SK-N-SH treated with all-trans-retinoic acid at 6 μM for 48 hours (cell line): ENCODE data around the gene ABCC11.

ENCODE experiments used
- ATAC-seq: fragments of 200-7000 bp; cut with Tn5 transposase; 3 replicates; pipeline ENCODE4 v1.9.1; 2020; ENCODE audit warnings: mild to moderate bottlenecking, moderate library complexity
- ARNTL ChIP-seq: fragments of 450-650 bp; formaldehyde crosslinking; IDR thresholded peaks from 2 replicates; pipeline ENCODE4 v1.5.0; 2020; ENCODE audit warnings: low read depth, mild to moderate bottlenecking, moderate library complexity, borderline replicate concordance
- BACH2 ChIP-seq: fragments of 250-450 bp; sonication (Bioruptor Pico); IDR thresholded peaks from 2 replicates; pipeline ENCODE4 v1.9.0; 2021; ENCODE audit warnings: mild to moderate bottlenecking, borderline replicate concordance
- CSDC2 ChIP-seq: fragments of 250-450 bp; sonication (Bioruptor Pico); IDR thresholded peaks from 2 replicates; pipeline ENCODE4 v1.5.0; 2020; ENCODE audit warnings: mild to moderate bottlenecking, moderate library complexity
- ESRRG ChIP-seq: fragments of 250-450 bp; sonication (Bioruptor Pico); IDR thresholded peaks from 2 replicates; pipeline ENCODE4 v1.6.1; 2021; ENCODE audit warnings: mild to moderate bottlenecking
- GLIS3 ChIP-seq: fragments of 250-450 bp; sonication (Bioruptor Pico); IDR thresholded peaks from 2 replicates; pipeline ENCODE4 v1.5.0; 2020; ENCODE audit warnings: mild to moderate bottlenecking, moderate library complexity
- ISL1 ChIP-seq: fragments of 250-450 bp; sonication (Bioruptor Pico); IDR thresholded peaks from 2 replicates; pipeline ENCODE4 v2.1.2; 2022; ENCODE audit warnings: mild to moderate bottlenecking, moderate library complexity
- PPARA ChIP-seq: fragments of 250-450 bp; sonication (Bioruptor Pico); IDR thresholded peaks from 2 replicates; pipeline ENCODE4 v1.5.0; 2020; ENCODE audit warnings: mild to moderate bottlenecking, borderline replicate concordance
- RARB ChIP-seq: fragments of 250-450 bp; sonication (Bioruptor Pico); IDR thresholded peaks from 2 replicates; pipeline ENCODE4 v1.8.0; 2021; ENCODE audit warnings: mild to moderate bottlenecking, moderate library complexity
- SNAI2 ChIP-seq: fragments of 250-450 bp; sonication (Bioruptor Pico); IDR thresholded peaks from 2 replicates; pipeline ENCODE4 v1.5.0; 2020; ENCODE audit warnings: mild to moderate bottlenecking, moderate library complexity
- TCF4 ChIP-seq: fragments of 250-450 bp; sonication (Bioruptor Pico); IDR thresholded peaks from 2 replicates; pipeline ENCODE4 v1.8.0; 2021; ENCODE audit warnings: mild to moderate bottlenecking, moderate library complexity, borderline replicate concordance
- TOX ChIP-seq: fragments of 250-450 bp; sonication (Bioruptor Pico); IDR thresholded peaks from 2 replicates; pipeline ENCODE4 v1.8.0; 2021; ENCODE audit warnings: mild to moderate bottlenecking, moderate library complexity, borderline replicate concordance
- ZC3H10 ChIP-seq: fragments of 250-450 bp; sonication (Bioruptor Pico); IDR thresholded peaks from 2 replicates; pipeline ENCODE4 v1.5.1; 2021; ENCODE audit warnings: mild to moderate bottlenecking, moderate library complexity
- ZFP3 ChIP-seq: fragments of 250-450 bp; sonication (Bioruptor Pico); IDR thresholded peaks from 2 replicates; pipeline ENCODE4 v1.5.0; 2020; ENCODE audit warnings: mild to moderate bottlenecking, moderate library complexity
- ZFP30 ChIP-seq: fragments of 450-650 bp; formaldehyde crosslinking; IDR thresholded peaks from 2 replicates; pipeline ENCODE4 v1.5.0; 2022; ENCODE audit warnings: mild to moderate bottlenecking, moderate library complexity
- ZNF565 ChIP-seq: fragments of 450-650 bp; formaldehyde crosslinking; conservative IDR thresholded peaks from 2 replicates; pipeline ENCODE4 v1.5.0; 2020; ENCODE audit warnings: low read depth, mild to moderate bottlenecking, moderate library complexity
- ZNF70 ChIP-seq: fragments of 450-650 bp; formaldehyde crosslinking; IDR thresholded peaks from 2 replicates; pipeline ENCODE4 v1.5.0; 2020; ENCODE audit warnings: mild to moderate bottlenecking, moderate library complexity
- TF ChIP-seq, protein P1 (sequence below): fragments of 250-450 bp; sonication (Bioruptor Pico); IDR thresholded peaks from 2 replicates; pipeline ENCODE4 v1.5.1; 2021; ENCODE audit warnings: mild to moderate bottlenecking, moderate library complexity
- TF ChIP-seq, protein P2 (sequence below): fragments of 250-450 bp; sonication (Bioruptor Pico); IDR thresholded peaks from 2 replicates; pipeline ENCODE4 v1.5.0; 2020; ENCODE audit warnings: mild to moderate bottlenecking, moderate library complexity
- TF ChIP-seq, protein P3 (sequence below): fragments of 250-450 bp; sonication (Bioruptor Pico); IDR thresholded peaks from 2 replicates; pipeline ENCODE4 v1.5.1; 2020; ENCODE audit warnings: low read depth, mild to moderate bottlenecking, moderate library complexity

ABCC11 gene

DNA sequence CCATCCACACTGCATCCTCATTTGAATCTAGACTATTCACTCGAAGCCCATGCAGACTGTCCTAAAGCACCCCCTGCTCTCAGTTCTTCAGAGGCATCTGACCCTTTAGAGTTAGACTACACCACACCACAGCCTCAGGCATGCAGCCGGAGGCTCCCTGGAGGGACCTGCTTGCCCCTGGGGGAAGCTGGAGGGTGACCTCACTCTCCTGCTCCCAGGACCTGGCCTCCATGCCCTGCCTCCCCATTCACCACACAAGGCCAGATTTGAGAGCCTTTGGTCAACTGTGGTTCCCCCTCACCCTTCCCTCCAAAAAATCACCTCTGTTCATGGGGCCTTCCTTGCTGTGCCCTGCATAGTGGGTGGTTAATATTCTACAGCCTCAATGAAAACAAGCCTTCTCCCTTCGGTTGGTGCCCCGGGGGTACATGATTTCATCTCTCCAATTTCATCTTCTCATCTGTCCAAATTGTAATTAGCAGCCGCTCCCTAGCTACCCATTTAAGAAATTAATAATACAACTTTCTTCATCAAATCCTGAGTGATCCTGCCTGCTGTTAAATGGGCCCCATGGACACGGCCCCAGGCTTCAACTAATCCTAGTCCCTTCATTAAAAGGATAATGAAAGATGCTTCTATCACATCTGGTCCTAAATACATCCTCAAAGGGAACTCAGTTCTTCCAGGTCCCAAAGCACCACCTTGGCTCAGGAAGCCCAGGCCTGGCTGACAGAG is 116.0 kb downstream of the ABCC11 start (continued):
- TF ChIP-seq, protein P1, sequence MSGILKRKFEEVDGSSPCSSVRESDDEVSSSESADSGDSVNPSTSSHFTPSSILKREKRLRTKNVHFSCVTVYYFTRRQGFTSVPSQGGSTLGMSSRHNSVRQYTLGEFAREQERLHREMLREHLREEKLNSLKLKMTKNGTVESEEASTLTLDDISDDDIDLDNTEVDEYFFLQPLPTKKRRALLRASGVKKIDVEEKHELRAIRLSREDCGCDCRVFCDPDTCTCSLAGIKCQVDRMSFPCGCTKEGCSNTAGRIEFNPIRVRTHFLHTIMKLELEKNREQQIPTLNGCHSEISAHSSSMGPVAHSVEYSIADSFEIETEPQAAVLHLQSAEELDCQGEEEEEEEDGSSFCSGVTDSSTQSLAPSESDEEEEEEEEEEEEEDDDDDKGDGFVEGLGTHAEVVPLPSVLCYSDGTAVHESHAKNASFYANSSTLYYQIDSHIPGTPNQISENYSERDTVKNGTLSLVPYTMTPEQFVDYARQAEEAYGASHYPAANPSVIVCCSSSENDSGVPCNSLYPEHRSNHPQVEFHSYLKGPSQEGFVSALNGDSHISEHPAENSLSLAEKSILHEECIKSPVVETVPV (CRISPR knock-in tag) = no peak
- TF ChIP-seq ZC3H10 (no peak), RARB (CRISPR knock-in tag) (no peak)

DNA sequence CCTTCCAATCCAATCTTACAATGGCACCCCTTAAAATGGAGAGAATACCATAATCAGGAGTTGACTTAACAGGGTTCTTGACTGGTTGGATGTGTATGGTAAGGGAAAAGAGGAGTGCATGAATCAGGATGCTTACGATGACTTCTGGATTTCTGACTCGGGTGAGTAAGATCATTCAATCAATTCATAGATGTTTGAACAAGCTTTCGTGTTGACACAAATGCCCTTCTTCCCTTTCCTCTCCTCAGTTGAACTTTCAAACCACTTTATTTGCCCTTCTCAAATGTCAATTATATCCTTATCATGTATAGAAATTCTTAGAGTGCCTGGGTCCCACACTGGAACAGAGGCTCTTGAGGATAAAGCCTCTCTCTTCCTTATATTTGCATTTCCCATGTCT is 117.4 kb downstream of the ABCC11 start:
- TF ChIP-seq RARB (CRISPR knock-in tag) = no peak
- no peak for TF ChIP-seq GLIS3 (CRISPR knock-in tag)
- TF ChIP-seq, all 23 proteins: peak for 0
- no peak for ATAC-seq

DNA sequence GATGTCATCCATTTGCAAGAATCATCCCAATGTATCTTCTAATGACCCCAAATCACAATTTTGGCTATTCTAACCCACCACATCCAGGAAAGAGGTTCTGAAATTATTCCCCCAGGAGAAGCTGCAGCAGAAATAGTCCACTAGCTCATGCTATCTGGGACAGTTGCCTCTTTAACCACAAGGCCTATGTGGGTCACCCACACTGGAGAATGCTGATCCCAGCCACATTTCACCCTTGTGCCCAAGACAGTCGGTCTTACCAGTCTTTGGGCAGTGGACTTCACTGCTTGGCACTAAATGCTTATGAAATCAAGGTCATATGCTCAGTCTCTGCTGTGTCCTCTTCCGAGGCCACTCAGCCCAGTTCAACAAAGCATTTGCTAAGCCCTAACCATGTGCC is 118.6 kb downstream of the ABCC11 start:
- no peak for ATAC-seq
- TF ChIP-seq GLIS3 (CRISPR knock-in tag) (no peak), ZFP30 (CRISPR knock-in tag) (no peak), ZNF70 (no peak), ZNF565 (CRISPR knock-in tag) (no peak), CSDC2 (CRISPR knock-in tag) (no peak), RARB (CRISPR knock-in tag) (no peak), TOX (CRISPR knock-in tag) (no peak), BACH2 (CRISPR knock-in tag) (no peak), ZFP3 (CRISPR knock-in tag) (no peak), SNAI2 (no peak), ESRRG (no peak), ISL1 (CRISPR knock-in tag) (no peak)
- TF ChIP-seq, protein P1 (CRISPR knock-in tag) = no peak
- TF ChIP-seq, protein P2, sequence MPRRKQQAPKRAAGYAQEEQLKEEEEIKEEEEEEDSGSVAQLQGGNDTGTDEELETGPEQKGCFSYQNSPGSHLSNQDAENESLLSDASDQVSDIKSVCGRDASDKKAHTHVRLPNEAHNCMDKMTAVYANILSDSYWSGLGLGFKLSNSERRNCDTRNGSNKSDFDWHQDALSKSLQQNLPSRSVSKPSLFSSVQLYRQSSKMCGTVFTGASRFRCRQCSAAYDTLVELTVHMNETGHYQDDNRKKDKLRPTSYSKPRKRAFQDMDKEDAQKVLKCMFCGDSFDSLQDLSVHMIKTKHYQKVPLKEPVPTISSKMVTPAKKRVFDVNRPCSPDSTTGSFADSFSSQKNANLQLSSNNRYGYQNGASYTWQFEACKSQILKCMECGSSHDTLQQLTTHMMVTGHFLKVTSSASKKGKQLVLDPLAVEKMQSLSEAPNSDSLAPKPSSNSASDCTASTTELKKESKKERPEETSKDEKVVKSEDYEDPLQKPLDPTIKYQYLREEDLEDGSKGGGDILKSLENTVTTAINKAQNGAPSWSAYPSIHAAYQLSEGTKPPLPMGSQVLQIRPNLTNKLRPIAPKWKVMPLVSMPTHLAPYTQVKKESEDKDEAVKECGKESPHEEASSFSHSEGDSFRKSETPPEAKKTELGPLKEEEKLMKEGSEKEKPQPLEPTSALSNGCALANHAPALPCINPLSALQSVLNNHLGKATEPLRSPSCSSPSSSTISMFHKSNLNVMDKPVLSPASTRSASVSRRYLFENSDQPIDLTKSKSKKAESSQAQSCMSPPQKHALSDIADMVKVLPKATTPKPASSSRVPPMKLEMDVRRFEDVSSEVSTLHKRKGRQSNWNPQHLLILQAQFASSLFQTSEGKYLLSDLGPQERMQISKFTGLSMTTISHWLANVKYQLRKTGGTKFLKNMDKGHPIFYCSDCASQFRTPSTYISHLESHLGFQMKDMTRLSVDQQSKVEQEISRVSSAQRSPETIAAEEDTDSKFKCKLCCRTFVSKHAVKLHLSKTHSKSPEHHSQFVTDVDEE (CRISPR knock-in tag) = no peak
- TF ChIP-seq, all 23 proteins: peak for 0

DNA sequence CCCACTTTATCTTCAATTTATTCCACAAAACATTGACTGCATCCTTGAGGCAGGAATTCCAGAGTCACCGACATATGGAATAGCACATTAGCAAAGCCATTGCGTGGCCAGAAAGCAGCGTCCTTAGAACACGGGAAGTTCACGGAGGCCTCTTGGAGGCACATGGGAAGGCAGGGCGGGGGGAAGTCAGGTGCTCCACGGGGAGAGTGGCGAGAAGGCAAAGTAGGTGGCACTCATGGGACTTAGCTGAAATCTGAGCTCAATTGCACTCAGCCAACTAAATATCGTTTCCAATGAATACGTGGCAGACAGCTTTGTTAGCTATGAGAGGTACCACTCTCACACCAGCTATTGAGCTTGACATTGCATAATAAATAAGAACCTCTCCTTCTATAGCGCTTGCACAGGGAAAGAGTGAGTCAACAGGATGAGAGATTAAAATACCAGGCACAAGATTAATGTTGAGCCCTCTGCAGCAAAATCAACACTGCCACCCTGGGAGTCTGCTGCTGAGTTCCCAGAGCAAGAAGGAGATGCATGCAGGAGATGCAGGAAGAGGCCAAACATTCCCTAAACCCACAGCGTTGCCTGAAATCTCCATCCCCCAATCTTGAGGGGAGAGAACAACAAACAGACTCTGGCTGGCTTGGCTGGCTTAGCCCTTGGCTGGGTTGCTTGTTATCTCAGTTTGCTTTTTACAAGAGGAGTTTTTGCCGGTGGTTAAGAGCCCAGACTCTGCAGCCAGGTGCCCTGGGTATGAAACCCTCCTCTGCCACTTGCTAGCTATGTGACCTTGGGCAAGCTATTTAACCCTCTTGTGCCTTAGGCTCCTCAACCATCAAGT is 120.3 kb downstream of the ABCC11 start:
- ATAC-seq = peak; percentile 87
- TF ChIP-seq ZFP3 (CRISPR knock-in tag) = peak; percentile 65; the same call in 1 of the 2 replicates
- no peak for TF ChIP-seq ARNTL (CRISPR knock-in tag)
- peak; percentile 36; the same call in 1 of the 2 replicates for TF ChIP-seq TOX (CRISPR knock-in tag)
- TF ChIP-seq, protein P3, sequence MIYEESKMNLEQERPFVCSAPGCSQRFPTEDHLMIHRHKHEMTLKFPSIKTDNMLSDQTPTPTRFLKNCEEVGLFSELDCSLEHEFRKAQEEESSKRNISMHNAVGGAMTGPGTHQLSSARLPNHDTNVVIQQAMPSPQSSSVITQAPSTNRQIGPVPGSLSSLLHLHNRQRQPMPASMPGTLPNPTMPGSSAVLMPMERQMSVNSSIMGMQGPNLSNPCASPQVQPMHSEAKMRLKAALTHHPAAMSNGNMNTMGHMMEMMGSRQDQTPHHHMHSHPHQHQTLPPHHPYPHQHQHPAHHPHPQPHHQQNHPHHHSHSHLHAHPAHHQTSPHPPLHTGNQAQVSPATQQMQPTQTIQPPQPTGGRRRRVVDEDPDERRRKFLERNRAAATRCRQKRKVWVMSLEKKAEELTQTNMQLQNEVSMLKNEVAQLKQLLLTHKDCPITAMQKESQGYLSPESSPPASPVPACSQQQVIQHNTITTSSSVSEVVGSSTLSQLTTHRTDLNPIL (CRISPR knock-in tag) = no peak
- TF ChIP-seq RARB (CRISPR knock-in tag) = no peak
- peak; percentile 18; the same call in 1 of the 2 replicates for TF ChIP-seq CSDC2 (CRISPR knock-in tag)
- TF ChIP-seq, protein P1 (CRISPR knock-in tag) = no peak
- no peak for TF ChIP-seq TCF4 (CRISPR knock-in tag)
- peak; percentile 53; the same call in 1 of the 2 replicates for TF ChIP-seq ISL1 (CRISPR knock-in tag)
- TF ChIP-seq SNAI2 = no peak
- TF ChIP-seq, protein P2 (CRISPR knock-in tag) = no peak
- TF ChIP-seq ZC3H10 = peak; percentile 87
- no peak for TF ChIP-seq GLIS3 (CRISPR knock-in tag)
- no peak for TF ChIP-seq ZNF565 (CRISPR knock-in tag)
- TF ChIP-seq PPARA (CRISPR knock-in tag) = no peak
- no peak for TF ChIP-seq ESRRG
- TF ChIP-seq BACH2 (CRISPR knock-in tag) = no peak
